Measurements from ENCODE around the gene DEPDC1B. TPM values are rescaled to one million over a fixed set of nuclear protein-coding genes. Genes with fewer than 3 reads are reported as not detected.

The DEPDC1B gene
- total RNA-seq, 2 donors from 2014 or later, result 5.3 to 7.0 TPM

- DNase-seq, result no peak
- no peak for ATAC-seq
- intact Hi-C loops (cut with DNase I, micrococcal nuclease), result no loop called here
Measured at GRCh38 chr5:60550311-60550710, 149.7 kb downstream of the DEPDC1B start.

GRCh38 chr5:60549841-60550240, 150.1 kb downstream of the DEPDC1B start:
- ATAC-seq (no peak), DNase-seq (no peak)
- intact Hi-C loops (cut with DNase I, micrococcal nuclease), result no loop called here

Other genes with a start within 250 kb of the DEPDC1B start
- 10 to 100 TPM; 30.0 to 30.5 TPM for gene ELOVL7, start 144.1 kb upstream of the DEPDC1B start, total RNA-seq
- gene ERCC8, start 244.9 kb upstream of the DEPDC1B start, total RNA-seq, result 10 to 100 TPM in 1 of 2 donors, 1 to 10 TPM in 1; 9.1 to 11.0 TPM
- gene NDUFAF2, start 245.0 kb upstream of the DEPDC1B start, total RNA-seq, result 10 to 100 TPM; 15.6 to 25.0 TPM

All from left colon (tissue), 2 donors.